ENCODE results near the gene GPATCH2. TPM values are rescaled to one million over a fixed set of nuclear protein-coding genes. Genes with fewer than 3 reads are reported as not detected.

GPATCH2 gene
- total RNA-seq, 1 experiment from 2014 or later, result 11.3 TPM

GRCh38 chr1:217602380-217602779 is 28.5 kb downstream of the GPATCH2 start:
- no peak for DNase-seq (ENCODE audit: low read depth, low spot score)
- Histone ChIP-seq H3K4me1 (ENCODE audit: control insufficient read depth in 1 of 2, insufficient read depth in 2 of 2, low read length in 2 of 2) (no peaks in the 10 kb centered on the region), H3K4me2 (ENCODE audit: low read length) (no peak overlapping the region), H4K20me1 (ENCODE audit: insufficient read depth) (no peaks in the 10 kb centered on the region), H3K9me3 (ENCODE audit: control insufficient read depth in 1 of 2, insufficient read depth in 1 of 2, low read depth in 1 of 2, low read length in 2 of 2) (no peaks in the 10 kb centered on the region), H3K36me3 (ENCODE audit: control insufficient read depth in 1 of 2, insufficient read depth in 2 of 2, low read length in 2 of 2) (0 out of 4 replicates have a peak, but pooled peaks cover 0 to 2% of the 10 kb centered on the region in 2 experiments), H3K4me3 (replicated peaks in 1 of 2; ENCODE audit: low read depth in 1 of 2, low read length in 2 of 2) (no peak overlapping the region), H2AFZ (ENCODE audit: low read depth, low read length, poor library complexity, severe bottlenecking) (no peak overlapping the region), H3K27ac (ENCODE audit: low read depth, low read length) (no peak overlapping the region), H3K79me2 (ENCODE audit: insufficient read depth, low read length) (peaks cover 11% of the 10 kb centered on the region), H3K9ac (ENCODE audit: low read length) (no peak overlapping the region), H3K27me3 (ENCODE audit: insufficient read depth, low read length) (no peaks in the 10 kb centered on the region), H3K9me2 (ENCODE audit: insufficient read depth) (no peaks in the 10 kb centered on the region)
- ChIA-PET RAD21 (ENCODE audit: low non-redundant PET in 1 of 2, low total read pairs in 2 of 2, uncharacterized antibody in 2 of 2, unreplicated experiment in 2 of 2) (no interaction called here), POLR2A (no interaction called here), CTCF (no interaction called here)
- BruUV-seq (replicated peaks), result no TSS peak
- no peak for ATAC-seq
- intact Hi-C loops (cut with micrococcal nuclease), result no loop called here
- TF ChIP-seq YY1 (IDR thresholded peaks at IDR 0.05; ENCODE audit: extremely low read depth, insufficient replicate concordance, low read depth, low read length) (no peak), EZH2phosphoT487 (IDR thresholded peaks at IDR 0.05; ENCODE audit: borderline replicate concordance) (no peak), ZFX (IDR thresholded peaks at IDR 0.05) (no peak)

- POLR2A ChIA-PET, result no interaction called here
- Histone ChIP-seq H3K9me2 (ENCODE audit: insufficient read depth) (no peaks in the 10 kb centered on the region), H3K27ac (ENCODE audit: low read depth, low read length) (no peak overlapping the region), H3K4me2 (ENCODE audit: low read length) (no peak overlapping the region), H3K9me3 (ENCODE audit: control insufficient read depth in 1 of 2, insufficient read depth in 1 of 2, low read depth in 1 of 2, low read length in 2 of 2) (no peaks in the 10 kb centered on the region), H2AFZ (ENCODE audit: low read depth, low read length, poor library complexity, severe bottlenecking) (no peak overlapping the region), H4K20me1 (ENCODE audit: insufficient read depth) (no peaks in the 10 kb centered on the region), H3K9ac (ENCODE audit: low read length) (no peak overlapping the region), H3K79me2 (ENCODE audit: insufficient read depth, low read length) (peaks cover 5% of the 10 kb centered on the region; the same call in 1 of the 2 replicates), H3K4me1 (ENCODE audit: control insufficient read depth in 1 of 2, insufficient read depth in 2 of 2, low read length in 2 of 2) (no peaks in the 10 kb centered on the region), H3K4me3 (replicated peaks in 1 of 2; ENCODE audit: low read depth in 1 of 2, low read length in 2 of 2) (no peak overlapping the region), H3K36me3 (ENCODE audit: control insufficient read depth in 1 of 2, insufficient read depth in 2 of 2, low read length in 2 of 2) (no peaks in the 10 kb centered on the region), H3K27me3 (ENCODE audit: insufficient read depth, low read length) (no peaks in the 10 kb centered on the region)
- CTCF ChIA-PET, result no interaction called here
- RAD21 ChIA-PET (ENCODE audit: low non-redundant PET in 1 of 2, low total read pairs in 2 of 2, uncharacterized antibody in 2 of 2, unreplicated experiment in 2 of 2), result no interaction called here
- ATAC-seq (no peak), DNase-seq (ENCODE audit: low read depth, low spot score) (no peak)
- BruUV-seq (replicated peaks), result no TSS peak
- intact Hi-C loops (cut with micrococcal nuclease), result no loop called here
- TF ChIP-seq ELF1 (IDR thresholded peaks at IDR 0.05; ENCODE audit: borderline replicate concordance, low read depth) (no peak), SIN3A (IDR thresholded peaks at IDR 0.05; ENCODE audit: low read depth) (no peak), CBX3 (IDR thresholded peaks at IDR 0.05; ENCODE audit: low read depth) (no peak), FOSL1 (IDR thresholded peaks at IDR 0.05; ENCODE audit: low read depth) (no peak), ATF3 (IDR thresholded peaks at IDR 0.05) (no peak), EGR1 (IDR thresholded peaks at IDR 0.05; ENCODE audit: low read depth) (no peak), REST (IDR thresholded peaks at IDR 0.05; ENCODE audit: low read depth) (no peak), TCF7L2 (IDR thresholded peaks at IDR 0.05; ENCODE audit: borderline replicate concordance, extremely low read depth, insufficient read depth, insufficient read length) (no peak), ZFX (IDR thresholded peaks at IDR 0.05) (no peak), CTCF (IDR thresholded peaks at IDR 0.05 in 2 of 3, conservative IDR thresholded peaks at IDR 0.05 in 1 of 3; ENCODE audit: borderline replicate concordance in 1 of 3, insufficient read depth in 1 of 3, low read depth in 2 of 3, low read length in 2 of 3) (no peak), SP1 (IDR thresholded peaks at IDR 0.05; ENCODE audit: low read depth) (no peak), ZNF274 (IDR thresholded peaks at IDR 0.05; ENCODE audit: low read depth, low read length) (no peak)
Observed at GRCh38 chr1:217599154-217599553, 31.7 kb downstream of the GPATCH2 start.
